Heart left ventricle (tissue), 13 donors: ENCODE measurements around the gene SCYL1.

Experiments
- POLR2A ChIP-seq, 2 donors: fragments of 450-650 bp; IDR thresholded peaks; one replicate each; pipeline ENCODE4 v1.6.1; 2017; ENCODE audit warnings: antibody characterized with exemption in 2 of 2, mild to moderate bottlenecking in 2 of 2, moderate library complexity in 2 of 2
- TF ChIP-seq, protein P1 (sequence below), 12 donors: fragments of 200-600 bp; sonication (generic) in 4 of 12; IDR thresholded peaks; one replicate each; pipeline versions ENCODE4 v1.5.0 to v1.8.0; 2018 to 2022; ENCODE audit warnings: antibody characterized with exemption in 12 of 12, mild to moderate bottlenecking in 5 of 12
- donor health status: ischemic (EF 13 %, LVEDD 7.1; RV severe dilation, severe dysfunction).
- donor health status: DM: no; HTN: yes; CAD: no.
- donor health status: DM: no; HTN: no; CAD: no.
- donor health status: ischemic (EF 25% LVEDD 6.9; RV normal size, moderate dysfunction).
- donor health status: ischemic (EF 25% LVEDD 5.7; RV mildly dilated, moderate dysfunction).
- donor health status: ischemic (EF 35%, LVEDD 5.7; RV mildly dilated, moderate dysfunction).
- donor health status: nonischemic (EF 11% LVEDD 7.7; RV severe dilation, severe dysfunction).
- donor health status: DM: yes; HTN: yes; CAD: no.
- donor health status: PGD.
- donor health status: ischemic (EF 29% LVEDD 5.4; RV normal size, mild dysfunction).
- donor health status: nonischemic (EF 23%, LVEDD 6.1; RV moderate dilation, normal function).

DNA sequence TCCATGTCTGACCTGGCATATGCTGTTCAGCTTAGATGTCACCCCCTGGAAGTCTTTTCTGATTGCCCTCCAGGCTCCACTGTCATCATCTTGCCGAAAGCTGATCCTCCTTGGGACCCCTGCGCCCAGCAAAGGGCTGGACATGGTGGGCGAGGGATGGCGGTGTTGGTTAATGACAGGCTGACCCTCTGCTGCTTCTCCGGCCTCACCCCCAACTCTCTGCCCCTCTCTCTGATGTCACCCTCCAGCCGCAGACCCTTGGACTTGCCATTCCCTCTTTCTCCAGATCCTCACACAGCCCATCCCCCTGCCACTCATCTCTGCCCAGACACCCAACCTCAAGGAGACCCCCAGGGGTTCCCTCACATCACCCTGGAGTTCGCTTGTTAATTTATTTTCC lies 53.3 kb downstream of the SCYL1 start:
- TF ChIP-seq, protein P1, sequence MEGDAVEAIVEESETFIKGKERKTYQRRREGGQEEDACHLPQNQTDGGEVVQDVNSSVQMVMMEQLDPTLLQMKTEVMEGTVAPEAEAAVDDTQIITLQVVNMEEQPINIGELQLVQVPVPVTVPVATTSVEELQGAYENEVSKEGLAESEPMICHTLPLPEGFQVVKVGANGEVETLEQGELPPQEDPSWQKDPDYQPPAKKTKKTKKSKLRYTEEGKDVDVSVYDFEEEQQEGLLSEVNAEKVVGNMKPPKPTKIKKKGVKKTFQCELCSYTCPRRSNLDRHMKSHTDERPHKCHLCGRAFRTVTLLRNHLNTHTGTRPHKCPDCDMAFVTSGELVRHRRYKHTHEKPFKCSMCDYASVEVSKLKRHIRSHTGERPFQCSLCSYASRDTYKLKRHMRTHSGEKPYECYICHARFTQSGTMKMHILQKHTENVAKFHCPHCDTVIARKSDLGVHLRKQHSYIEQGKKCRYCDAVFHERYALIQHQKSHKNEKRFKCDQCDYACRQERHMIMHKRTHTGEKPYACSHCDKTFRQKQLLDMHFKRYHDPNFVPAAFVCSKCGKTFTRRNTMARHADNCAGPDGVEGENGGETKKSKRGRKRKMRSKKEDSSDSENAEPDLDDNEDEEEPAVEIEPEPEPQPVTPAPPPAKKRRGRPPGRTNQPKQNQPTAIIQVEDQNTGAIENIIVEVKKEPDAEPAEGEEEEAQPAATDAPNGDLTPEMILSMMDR (IDR thresholded peaks at IDR 0.05), result no peak
- TF ChIP-seq POLR2A (IDR thresholded peaks at IDR 0.05), result no peak
